Omental fat pad (tissue), 4 donors: ENCODE results near the gene MACROD1. TPM values are rescaled to one million over a fixed set of nuclear protein-coding genes. Genes with fewer than 3 reads are reported as not detected.

Experiments
- ATAC-seq: fragments of 150-250 bp; one replicate; pipeline ENCODE4 v1.9.1; 2016; ENCODE audit warnings: mild to moderate bottlenecking, moderate library complexity; ENCODE audit not compliant: low FRiP score
- DNase-seq: peaks from one replicate; pipeline ENCODE4 v3.0.0-alpha.2; 2019; ENCODE audit warnings: low spot score
- total RNA-seq, 4 donors: library from RNA; depleted of rRNA; stranded (reverse); fragments of >200 nt; gene quantifications; one replicate each; pipeline ENCODE4 v1.1.0, GENCODE V29; 2016
- TF ChIP-seq, protein P1 (sequence below), 3 donors: fragments of 450-650 bp; IDR thresholded peaks; one replicate each; pipeline ENCODE4 v1.5.1; 2016 to 2017; ENCODE audit warnings: antibody characterized with exemption in 3 of 3, mild to moderate bottlenecking in 3 of 3, moderate library complexity in 2 of 3

Gene MACROD1
- total RNA-seq, 4 donors from 2014 or later = 13.8 to 40.9 (median 26.2) TPM

DNA sequence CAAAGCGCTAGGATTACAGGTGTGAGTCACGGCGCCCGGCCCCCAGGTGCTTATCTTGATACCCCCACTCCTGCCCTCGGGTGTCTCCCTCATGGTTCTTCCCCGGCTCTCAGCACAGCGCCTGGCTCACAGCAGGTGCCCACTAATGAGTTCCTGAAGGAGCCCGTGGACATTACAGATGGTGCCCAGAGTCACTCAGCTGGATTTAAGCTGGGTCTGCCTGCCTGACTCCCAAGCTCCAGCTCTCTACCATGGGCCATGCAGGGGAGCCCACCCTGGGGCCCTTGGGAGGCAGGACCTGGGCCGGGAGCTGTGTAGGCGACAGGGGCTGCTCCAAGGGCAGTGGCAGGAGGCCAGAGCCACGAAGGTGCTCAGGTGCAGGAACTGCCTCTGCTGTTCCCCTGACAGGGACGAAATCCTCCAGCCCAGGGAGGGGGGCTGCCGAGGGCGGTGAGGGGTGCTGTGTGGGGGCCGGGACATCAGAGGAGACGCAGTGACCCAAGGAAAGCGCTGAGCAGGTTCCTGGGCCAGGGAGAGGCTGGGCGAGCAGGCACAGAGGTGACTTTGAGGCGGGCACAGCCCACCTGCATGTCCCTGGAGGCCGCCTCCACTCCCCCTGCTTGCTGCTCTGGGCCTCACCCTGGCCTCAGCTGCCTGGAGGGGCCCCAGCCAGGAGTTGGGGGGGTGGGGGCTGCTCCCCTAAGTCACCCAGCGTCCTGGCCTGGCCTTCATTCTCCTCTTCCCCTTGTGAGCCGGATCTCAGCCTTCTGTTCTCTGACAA, 144.7 kb downstream of the MACROD1 start:
- TF ChIP-seq, protein P1, sequence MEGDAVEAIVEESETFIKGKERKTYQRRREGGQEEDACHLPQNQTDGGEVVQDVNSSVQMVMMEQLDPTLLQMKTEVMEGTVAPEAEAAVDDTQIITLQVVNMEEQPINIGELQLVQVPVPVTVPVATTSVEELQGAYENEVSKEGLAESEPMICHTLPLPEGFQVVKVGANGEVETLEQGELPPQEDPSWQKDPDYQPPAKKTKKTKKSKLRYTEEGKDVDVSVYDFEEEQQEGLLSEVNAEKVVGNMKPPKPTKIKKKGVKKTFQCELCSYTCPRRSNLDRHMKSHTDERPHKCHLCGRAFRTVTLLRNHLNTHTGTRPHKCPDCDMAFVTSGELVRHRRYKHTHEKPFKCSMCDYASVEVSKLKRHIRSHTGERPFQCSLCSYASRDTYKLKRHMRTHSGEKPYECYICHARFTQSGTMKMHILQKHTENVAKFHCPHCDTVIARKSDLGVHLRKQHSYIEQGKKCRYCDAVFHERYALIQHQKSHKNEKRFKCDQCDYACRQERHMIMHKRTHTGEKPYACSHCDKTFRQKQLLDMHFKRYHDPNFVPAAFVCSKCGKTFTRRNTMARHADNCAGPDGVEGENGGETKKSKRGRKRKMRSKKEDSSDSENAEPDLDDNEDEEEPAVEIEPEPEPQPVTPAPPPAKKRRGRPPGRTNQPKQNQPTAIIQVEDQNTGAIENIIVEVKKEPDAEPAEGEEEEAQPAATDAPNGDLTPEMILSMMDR (IDR thresholded peaks at IDR 0.05) = no peak
- DNase-seq = no peak
- no peak for ATAC-seq

DNA sequence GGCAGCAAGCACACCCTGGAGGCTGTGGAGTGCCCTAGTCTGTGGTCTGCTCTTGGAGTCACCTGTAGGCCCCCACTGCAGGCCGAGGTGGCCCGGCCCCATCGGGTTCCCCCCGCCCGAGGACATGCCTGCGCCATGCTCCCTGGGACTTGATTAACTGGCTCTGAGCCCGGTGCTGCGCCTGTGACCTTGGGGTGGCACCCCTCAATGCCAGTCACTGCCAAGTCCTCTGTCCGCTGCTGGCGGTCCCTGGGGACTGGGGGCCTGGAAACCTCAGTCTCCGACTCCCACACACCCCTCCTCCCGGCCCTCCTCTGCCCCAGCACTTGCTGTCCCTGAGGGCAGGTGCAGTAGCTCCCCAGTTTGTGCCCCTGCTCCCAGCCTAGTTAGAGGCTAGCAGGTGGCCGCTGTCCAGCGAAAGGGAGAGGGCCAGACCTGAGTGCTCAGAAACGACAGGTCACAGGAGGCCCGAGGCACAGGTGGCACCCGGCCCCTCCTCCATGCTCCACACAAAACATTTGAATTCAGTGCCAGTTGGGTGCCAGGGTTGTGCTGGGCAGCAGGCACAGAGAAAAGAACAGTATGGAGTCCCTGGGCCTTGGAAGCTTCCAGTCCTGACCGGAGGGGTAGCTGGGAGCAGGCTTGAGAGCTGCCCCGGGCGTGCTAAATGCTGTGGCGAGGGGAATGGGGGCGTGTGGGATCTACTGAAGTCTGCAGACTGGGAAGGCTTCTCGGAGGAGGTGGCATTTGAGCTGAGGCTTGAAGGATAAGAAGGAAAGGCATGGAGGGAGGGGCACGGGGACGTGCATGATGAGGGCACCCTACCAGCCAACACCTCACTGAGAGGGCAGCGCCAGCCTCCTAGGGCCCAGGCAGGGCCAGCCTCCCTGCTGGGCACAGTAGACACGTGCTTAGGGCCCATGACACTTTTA, 146.5 kb downstream of the MACROD1 start:
- TF ChIP-seq, protein P1 (IDR thresholded peaks at IDR 0.05) = no peak
- no peak for ATAC-seq
- no peak for DNase-seq

DNA sequence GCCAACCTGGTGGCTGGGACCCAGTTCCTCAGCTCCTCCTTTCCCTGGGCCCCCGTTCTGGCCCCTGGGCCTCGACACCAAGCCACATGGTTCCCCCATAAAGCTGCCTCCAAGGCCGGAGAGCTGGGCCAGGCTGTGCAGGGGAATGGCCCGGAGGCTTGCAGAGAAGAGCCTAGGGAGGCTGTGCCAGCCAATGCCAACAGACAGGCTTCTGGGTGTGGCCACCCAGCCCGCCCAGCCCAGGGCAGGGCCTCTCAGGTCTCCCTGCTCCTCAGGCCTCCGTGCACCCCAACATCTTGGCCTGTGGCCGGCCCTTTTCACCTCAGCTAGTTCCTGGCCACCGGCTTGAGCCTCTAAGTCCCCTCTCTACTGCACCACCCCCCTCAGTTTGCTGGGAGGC, 147.6 kb downstream of the MACROD1 start:
- ATAC-seq = no peak
- TF ChIP-seq, protein P1 (IDR thresholded peaks at IDR 0.05) = no peak
- no peak for DNase-seq

DNA sequence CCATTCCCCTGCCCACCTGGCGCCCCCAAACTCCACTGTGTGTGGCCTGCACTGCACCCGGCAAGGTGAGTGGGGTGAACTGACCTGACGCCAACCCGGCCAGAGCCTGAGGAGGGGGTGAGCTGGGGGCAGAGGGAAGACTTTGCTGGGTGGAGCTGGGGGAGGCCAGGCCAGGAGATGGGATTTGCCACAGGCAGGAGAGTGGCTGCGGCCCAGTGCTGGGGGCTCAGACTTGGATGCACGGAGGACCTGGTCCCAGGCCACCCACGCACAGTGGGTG, 148.0 kb downstream of the MACROD1 start:
- no peak for DNase-seq
- ATAC-seq = no peak
- TF ChIP-seq, protein P1 (IDR thresholded peaks at IDR 0.05) = no peak

DNA sequence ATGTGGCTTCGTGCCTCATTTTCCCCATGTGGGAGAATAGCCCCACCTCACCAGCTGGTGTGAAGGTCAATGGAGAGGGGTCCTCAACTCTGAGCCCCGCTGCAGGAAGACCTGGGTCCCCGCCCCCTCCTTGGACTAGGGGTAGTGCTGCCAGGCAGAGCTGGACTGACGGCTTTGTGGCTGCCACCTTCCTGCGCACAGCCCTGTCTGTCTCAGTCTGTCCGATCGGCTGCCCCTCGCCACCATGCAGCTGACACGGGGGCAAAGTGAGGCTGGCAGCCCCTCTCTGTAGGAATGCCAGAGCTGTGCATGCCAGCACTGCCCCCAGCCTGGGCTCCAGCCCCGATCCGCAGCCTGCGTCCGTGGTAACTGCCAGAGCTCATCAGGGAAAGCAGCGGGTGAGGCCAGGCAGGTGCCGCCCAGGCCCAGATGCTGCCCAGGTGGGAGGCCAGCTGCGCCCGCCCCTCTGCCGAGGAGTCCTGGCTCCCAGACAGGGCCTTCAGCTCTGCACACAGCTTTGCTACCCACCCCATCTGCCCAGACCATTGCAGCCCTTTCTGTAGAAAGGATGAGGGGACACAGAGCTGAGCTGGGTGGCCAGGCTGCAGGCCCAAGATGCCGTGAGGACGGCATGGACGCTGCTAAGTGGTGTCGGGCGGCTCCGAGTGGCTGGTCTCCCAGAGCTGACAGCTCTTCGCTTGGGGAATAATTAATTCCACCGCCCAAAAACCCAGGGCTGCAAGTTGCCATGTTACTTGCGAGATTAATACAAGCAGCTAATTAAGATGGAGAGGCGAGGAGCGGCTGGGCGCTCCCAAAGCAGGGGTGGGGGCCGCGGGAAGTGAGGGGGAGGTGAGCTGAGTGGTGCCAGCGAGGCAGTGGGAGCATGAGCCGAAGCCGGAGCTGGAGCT, 149.7 kb downstream of the MACROD1 start:
- TF ChIP-seq, protein P1 (IDR thresholded peaks at IDR 0.05) = no peak
- DNase-seq (no peak), ATAC-seq (no peak)

DNA sequence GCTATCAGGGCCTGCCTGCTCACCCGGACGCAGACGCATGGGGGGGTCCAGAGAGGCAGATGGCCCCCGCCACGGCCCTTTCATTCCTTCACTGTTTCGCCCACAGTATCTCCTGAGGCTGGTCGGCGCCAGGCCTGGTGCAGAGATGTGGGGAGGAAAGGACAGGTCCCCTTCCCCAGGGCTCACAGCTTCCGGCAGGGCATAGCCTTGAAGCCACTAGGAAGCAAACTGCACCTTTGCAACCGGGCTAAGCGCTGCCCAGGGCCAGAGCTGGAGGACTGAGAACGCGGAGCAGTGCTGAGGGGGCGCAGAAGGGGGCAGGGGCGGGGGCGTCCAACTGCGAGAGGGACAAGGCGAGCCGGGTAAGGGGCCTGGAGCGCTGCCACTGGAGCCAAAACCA, 150.4 kb downstream of the MACROD1 start:
- DNase-seq (no peak), ATAC-seq (no peak)
- TF ChIP-seq, protein P1 (IDR thresholded peaks at IDR 0.05) = no peak
